HuH-7.5 (cell line): Measurements from ENCODE around the gene CCDC57.

Experiments used
- DNase-seq: peaks from one replicate; pipeline ENCODE4 v3.0.0; 2011; ENCODE audit warnings: low spot score

The CCDC57 gene

GRCh38 chr17:82105882-82106687, 106.6 kb downstream of the CCDC57 start:
- peak; percentile 64 for DNase-seq

- no peak for DNase-seq
These were observed 107.2 kb downstream of the CCDC57 start for GRCh38 chr17:82105417-82105881.

GRCh38 chr17:82104797-82105416, 107.7 kb downstream of the CCDC57 start:
- DNase-seq: no peak

GRCh38 chr17:82103553-82104451, 108.8 kb downstream of the CCDC57 start:
- peak; percentile 68 for DNase-seq

- peak; percentile 57 for DNase-seq
These were observed 110.6 kb downstream of the CCDC57 start for GRCh38 chr17:82101767-82102679.

- no peak for DNase-seq
These were observed 111.3 kb downstream of the CCDC57 start for GRCh38 chr17:82101301-82101715.

GRCh38 chr17:82100502-82101298, 111.9 kb downstream of the CCDC57 start:
- no peak for DNase-seq

- DNase-seq: no peak
These were observed 113.5 kb downstream of the CCDC57 start for GRCh38 chr17:82098939-82099763.

GRCh38 chr17:82098169-82098938, 114.3 kb downstream of the CCDC57 start, which contains the start of gene FASN:
TSS of gene FASN (minus strand) at chr17:82098236. CDS start at chr17:82096445, 1,791 bp downstream.
- peak; percentile 100 for DNase-seq

GRCh38 chr17:82097919-82098168, 114.8 kb downstream of the CCDC57 start:
- DNase-seq: no peak

GRCh38 chr17:82097184-82097918, 115.3 kb downstream of the CCDC57 start:
- peak; percentile 77 for DNase-seq

GRCh38 chr17:82096709-82097183, 115.9 kb downstream of the CCDC57 start:
- peak; percentile 33 for DNase-seq

GRCh38 chr17:82095777-82096708, 116.6 kb downstream of the CCDC57 start:
- DNase-seq: peak; percentile 58

GRCh38 chr17:82094931-82095776, 117.5 kb downstream of the CCDC57 start:
- DNase-seq: peak; percentile 33

- DNase-seq: peak; percentile 24
These were observed 119.5 kb downstream of the CCDC57 start for GRCh38 chr17:82092995-82093751.
